Colonic mucosa (tissue), 4 donors: Measurements from ENCODE around the gene CRTAP. TPM values are rescaled to one million over a fixed set of nuclear protein-coding genes. Genes with fewer than 3 reads are reported as not detected.

ENCODE experiments used
- DNase-seq: peaks from one replicate; pipeline ENCODE4 v3.0.0-alpha.2; 2020
- H3K27ac ChIP-seq: fragments of 200-600 bp; one replicate; pipeline ENCODE4 v1.8.0; 2021
- H3K27me3 ChIP-seq: fragments of 200-600 bp; one replicate; pipeline ENCODE4 v1.8.0; 2021
- H3K36me3 ChIP-seq: fragments of 200-600 bp; one replicate; pipeline ENCODE4 v1.8.0; 2021
- H3K4me1 ChIP-seq: fragments of 200-600 bp; one replicate; pipeline ENCODE4 v1.8.0; 2021; ENCODE audit warnings: mild to moderate bottlenecking
- H3K4me3 ChIP-seq: fragments of 200-600 bp; one replicate; pipeline ENCODE4 v1.8.0; 2021
- H3K9ac ChIP-seq, 2 donors: one replicate each; pipeline ENCODE4 v1.7.0; 2013; ENCODE audit warnings: control low read depth in 2 of 2, low read depth in 2 of 2, low read length in 2 of 2
- H3K9me3 ChIP-seq: fragments of 200-600 bp; one replicate; pipeline ENCODE4 v1.8.0; 2021
- intact Hi-C: fragments of 100-400 bp; cut with DNase I; formaldehyde crosslinking; loops from one replicate; pipeline ENCODE4 v1.14.1; 2022
- total RNA-seq, 2 donors: library from RNA; stranded (reverse); fragmentation: NEBNext Ultra II Directional in 1 of 2; extraction: Animal tissue kit (Norgen Biotek cat#: 25700) in 1 of 2; gene quantifications; one replicate each; pipeline ENCODE4 v1.2.1, GENCODE V29; 2021
- TF ChIP-seq, protein P1 (sequence below): fragments of 200-600 bp; IDR thresholded peaks from one replicate; pipeline ENCODE4 v1.8.0; 2022; ENCODE audit warnings: antibody characterized with exemption, mild to moderate bottlenecking
- donor health status: healthy.
- donor health status: DM: no; HTN: no; CAD: no.
- donor health status: DM: no; HTN: no; CAD: no.

Gene CRTAP
- total RNA-seq, 2 donors from 2014 or later, result 92.7 to 101 TPM

DNA sequence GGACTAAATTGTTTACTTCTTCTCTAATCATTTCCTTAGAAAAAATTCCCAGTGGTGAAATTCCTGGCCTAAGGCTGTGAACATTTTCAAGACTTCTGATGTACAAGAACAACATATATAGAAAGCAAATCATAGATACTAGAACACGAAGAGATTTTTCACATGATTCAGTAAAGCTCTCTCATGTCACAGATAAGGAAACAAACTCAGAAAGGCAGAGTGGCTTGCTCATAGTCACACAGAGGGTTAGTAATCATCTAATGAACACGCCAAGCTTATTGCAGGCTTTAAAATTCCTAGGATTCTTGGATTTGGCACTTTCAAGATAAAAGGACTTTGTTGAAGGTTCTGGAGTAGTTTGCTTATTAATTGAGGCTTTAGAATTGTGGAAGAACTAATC, 26.2 kb downstream of the CRTAP start:
- intact Hi-C loops, result loop anchor here (10.0 kb wide), 1 partner anchor 655 kb away; the partner anchor contains the start of gene PDCD6IP
- Histone ChIP-seq H3K9me3 (no peaks in the 10 kb centered on the region), H3K4me1 (no peaks in the 10 kb centered on the region), H3K36me3 (no peaks in the 10 kb centered on the region), H3K27ac (no peak overlapping the region), H3K9ac (no peak overlapping the region), H3K4me3 (no peak overlapping the region), H3K27me3 (no peaks in the 10 kb centered on the region)
- DNase-seq, result no peak
- TF ChIP-seq, protein P1, sequence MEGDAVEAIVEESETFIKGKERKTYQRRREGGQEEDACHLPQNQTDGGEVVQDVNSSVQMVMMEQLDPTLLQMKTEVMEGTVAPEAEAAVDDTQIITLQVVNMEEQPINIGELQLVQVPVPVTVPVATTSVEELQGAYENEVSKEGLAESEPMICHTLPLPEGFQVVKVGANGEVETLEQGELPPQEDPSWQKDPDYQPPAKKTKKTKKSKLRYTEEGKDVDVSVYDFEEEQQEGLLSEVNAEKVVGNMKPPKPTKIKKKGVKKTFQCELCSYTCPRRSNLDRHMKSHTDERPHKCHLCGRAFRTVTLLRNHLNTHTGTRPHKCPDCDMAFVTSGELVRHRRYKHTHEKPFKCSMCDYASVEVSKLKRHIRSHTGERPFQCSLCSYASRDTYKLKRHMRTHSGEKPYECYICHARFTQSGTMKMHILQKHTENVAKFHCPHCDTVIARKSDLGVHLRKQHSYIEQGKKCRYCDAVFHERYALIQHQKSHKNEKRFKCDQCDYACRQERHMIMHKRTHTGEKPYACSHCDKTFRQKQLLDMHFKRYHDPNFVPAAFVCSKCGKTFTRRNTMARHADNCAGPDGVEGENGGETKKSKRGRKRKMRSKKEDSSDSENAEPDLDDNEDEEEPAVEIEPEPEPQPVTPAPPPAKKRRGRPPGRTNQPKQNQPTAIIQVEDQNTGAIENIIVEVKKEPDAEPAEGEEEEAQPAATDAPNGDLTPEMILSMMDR, result no peak

DNA sequence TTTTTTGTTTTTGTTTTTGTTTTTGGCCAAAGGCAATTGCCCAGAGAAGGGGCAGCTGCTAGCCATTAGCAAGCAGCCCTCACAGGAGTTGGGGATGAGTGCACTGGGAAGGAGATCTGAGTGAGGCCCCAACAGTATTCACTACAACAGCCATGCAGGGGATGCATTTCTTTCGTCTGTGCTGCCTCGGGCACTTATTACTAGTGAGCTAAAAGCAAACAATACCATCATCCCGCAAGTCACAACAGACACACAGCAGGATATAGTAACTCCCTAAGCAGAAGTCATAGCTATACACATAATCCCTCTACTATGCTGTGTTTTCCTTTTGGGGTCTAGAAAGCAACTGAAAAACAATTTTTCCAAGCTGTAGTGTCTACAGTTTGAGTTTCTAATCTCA, 27.2 kb downstream of the CRTAP start:
- DNase-seq, result no peak
- TF ChIP-seq, protein P1, result no peak
- no peaks in the 10 kb centered on the region for H3K36me3 ChIP-seq
- no peaks in the 10 kb centered on the region for H3K4me1 ChIP-seq
- H3K9ac ChIP-seq, result no peak overlapping the region
- no peak overlapping the region for H3K27ac ChIP-seq
- H3K9me3 ChIP-seq, result no peaks in the 10 kb centered on the region
- intact Hi-C loops, result no loop called here
- H3K27me3 ChIP-seq, result no peaks in the 10 kb centered on the region
- no peak overlapping the region for H3K4me3 ChIP-seq

DNA sequence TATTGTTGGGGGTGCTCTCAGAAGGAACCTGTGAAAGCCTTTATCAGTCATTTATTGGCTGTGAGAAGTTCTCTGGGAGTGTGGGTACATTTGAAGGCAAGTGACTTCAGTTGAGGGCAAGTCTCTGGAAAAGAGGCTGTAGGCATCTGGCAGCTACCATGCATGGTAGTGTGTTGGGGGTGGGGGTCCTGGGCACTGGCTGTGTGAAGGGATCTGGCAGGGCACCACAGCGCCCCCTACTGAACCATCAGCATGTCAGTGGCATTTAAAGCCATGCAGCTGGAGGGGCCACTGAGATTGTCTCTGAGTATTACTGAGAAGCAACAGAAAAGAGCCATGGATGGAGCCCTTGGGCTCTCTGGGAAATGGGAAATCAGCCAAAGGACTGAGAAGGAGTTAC, 30.6 kb downstream of the CRTAP start:
- no peaks in the 10 kb centered on the region for H3K9me3 ChIP-seq
- H3K36me3 ChIP-seq, result no peaks in the 10 kb centered on the region
- no peak overlapping the region for H3K4me3 ChIP-seq
- no peak overlapping the region for H3K27ac ChIP-seq
- H3K9ac ChIP-seq, result no peak overlapping the region
- DNase-seq, result no peak
- TF ChIP-seq, protein P1, result no peak
- no peaks in the 10 kb centered on the region for H3K27me3 ChIP-seq
- intact Hi-C loops, result no loop called here
- no peaks in the 10 kb centered on the region for H3K4me1 ChIP-seq

DNA sequence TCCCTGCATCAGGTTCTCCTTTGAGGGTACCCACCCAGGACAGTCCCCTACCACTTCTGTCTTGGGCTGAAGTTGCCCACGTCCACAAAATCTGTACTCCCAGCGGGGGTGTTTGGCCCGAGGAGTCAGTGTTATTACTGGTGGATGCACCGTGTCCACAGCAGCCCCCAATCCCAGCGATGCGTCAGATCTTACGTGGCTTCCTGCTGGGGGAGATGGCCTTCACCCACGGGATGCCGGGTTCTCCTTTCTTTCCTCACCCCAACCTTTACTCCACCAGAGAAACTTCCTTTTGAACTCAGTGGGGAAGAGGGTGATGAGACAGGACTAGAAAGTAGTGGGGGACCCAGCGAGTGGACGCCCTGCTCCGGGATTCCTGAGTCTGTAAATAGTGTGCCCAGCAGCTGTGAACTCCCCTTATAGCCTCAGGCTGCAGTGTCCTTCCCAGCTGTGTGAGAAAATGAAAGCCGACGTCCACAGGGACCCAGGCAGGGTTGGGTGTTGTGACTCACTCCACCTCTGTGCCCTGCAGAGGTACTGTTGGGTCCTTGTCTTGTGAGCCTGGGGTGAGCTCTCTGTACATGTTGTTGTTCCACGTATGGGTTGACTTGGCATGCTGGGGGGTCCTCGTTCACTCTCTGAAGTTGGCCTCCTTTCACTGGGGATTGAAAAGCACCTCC, 31.5 kb downstream of the CRTAP start:
- H3K9ac ChIP-seq, result no peak overlapping the region
- TF ChIP-seq, protein P1, result no peak
- H3K27me3 ChIP-seq, result no peaks in the 10 kb centered on the region
- DNase-seq, result no peak
- H3K36me3 ChIP-seq, result no peaks in the 10 kb centered on the region
- H3K4me3 ChIP-seq, result no peak overlapping the region
- no peaks in the 10 kb centered on the region for H3K4me1 ChIP-seq
- no peak overlapping the region for H3K27ac ChIP-seq
- no peaks in the 10 kb centered on the region for H3K9me3 ChIP-seq
- intact Hi-C loops, result no loop called here

DNA sequence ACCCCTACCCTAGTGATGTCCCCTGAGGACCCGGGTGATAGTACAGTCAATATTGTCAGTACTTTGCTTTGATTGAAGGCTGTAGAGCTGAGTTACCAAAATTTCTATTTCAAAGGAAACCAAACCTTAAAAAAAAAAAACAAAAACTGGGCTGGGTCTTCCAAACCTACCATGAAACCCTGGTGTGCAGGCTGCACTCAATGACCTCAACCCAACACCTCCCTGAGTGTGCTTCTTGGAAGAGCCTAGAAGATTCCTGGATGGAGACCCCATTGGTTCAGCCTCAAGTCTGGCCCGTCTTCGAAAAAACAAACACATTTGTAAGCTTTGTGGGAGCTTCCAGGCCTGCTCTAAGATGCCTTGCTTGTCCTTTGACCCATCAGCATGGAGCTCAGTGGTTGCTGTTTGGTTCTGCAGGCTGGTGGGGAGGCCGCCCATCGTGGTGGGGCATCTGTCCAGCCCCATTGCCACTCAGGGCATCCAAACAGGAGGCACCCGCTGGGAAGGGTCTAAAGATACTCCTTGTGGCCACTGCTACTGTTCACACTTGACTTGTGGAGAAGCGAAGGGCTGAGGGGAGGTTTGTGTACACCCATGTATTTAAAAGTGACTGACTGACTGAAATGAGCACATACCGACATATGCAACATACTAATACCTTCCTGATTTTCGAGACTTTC, 32.2 kb downstream of the CRTAP start:
- intact Hi-C loops, result no loop called here
- H3K27me3 ChIP-seq, result no peaks in the 10 kb centered on the region
- no peaks in the 10 kb centered on the region for H3K4me1 ChIP-seq
- DNase-seq, result no peak
- H3K36me3 ChIP-seq, result no peaks in the 10 kb centered on the region
- TF ChIP-seq, protein P1, result no peak
- H3K4me3 ChIP-seq, result no peak overlapping the region
- H3K9ac ChIP-seq, result no peak overlapping the region
- no peaks in the 10 kb centered on the region for H3K9me3 ChIP-seq
- no peak overlapping the region for H3K27ac ChIP-seq
